Neural progenitor cell (in vitro differentiated cells): ENCODE results near the gene RPS24. TPM values are rescaled to one million over a fixed set of nuclear protein-coding genes. Genes with fewer than 3 reads are reported as not detected.

ENCODE experiments used
- DNase-seq: peaks from one replicate; pipeline ENCODE4 v3.0.0-alpha.2; 2016; ENCODE audit warnings: low spot score
- H2AFZ ChIP-seq: fragments of 200-600 bp; sonication (generic); replicated peaks from 2 replicates; pipeline ENCODE4 v1.6.1; 2016; ENCODE audit warnings: antibody characterized with exemption
- H3F3A ChIP-seq: fragments of 200-600 bp; sonication (generic); 2 replicates; pipeline ENCODE4 v1.6.1; 2016; ENCODE audit warnings: antibody characterized with exemption, low read depth
- H3K27ac ChIP-seq: fragments of 200-600 bp; sonication (generic); 2 replicates; pipeline ENCODE4 v1.5.1; 2016; ENCODE audit warnings: mild to moderate bottlenecking
- H3K27me3 ChIP-seq: fragments of 200-600 bp; sonication (generic); 2 replicates; pipeline ENCODE4 v1.6.1; 2016; ENCODE audit warnings: mild to moderate bottlenecking, moderate library complexity
- H3K36me3 ChIP-seq: fragments of 200-600 bp; sonication (generic); 2 replicates; pipeline ENCODE4 v1.5.1; 2016
- H3K4me1 ChIP-seq: fragments of 200-600 bp; sonication (generic); 2 replicates; pipeline ENCODE4 v1.6.1; 2016; ENCODE audit warnings: mixed run types
- H3K4me2 ChIP-seq: fragments of 200-600 bp; sonication (generic); 2 replicates; pipeline ENCODE4 v1.6.1; 2016
- H3K4me3 ChIP-seq: fragments of 200-600 bp; sonication (generic); 2 replicates; pipeline ENCODE4 v1.5.1; 2016
- H3K79me2 ChIP-seq: fragments of 200-600 bp; sonication (generic); 2 replicates; pipeline ENCODE4 v1.6.1; 2016; ENCODE audit warnings: low read depth
- H3K9ac ChIP-seq: fragments of 200-600 bp; sonication (generic); 2 replicates; pipeline ENCODE4 v1.6.1; 2016
- H3K9me3 ChIP-seq: fragments of 200-600 bp; sonication (generic); 2 replicates; pipeline ENCODE4 v1.5.1; 2016; ENCODE audit warnings: low read depth
- H4K20me1 ChIP-seq: fragments of 200-600 bp; sonication (generic); 2 replicates; pipeline ENCODE4 v1.6.1; 2016; ENCODE audit warnings: low read depth
- H3K27ac Mint-ChIP-seq: 3 replicates; pipeline ENCODE4 v1.8.0; 2021; ENCODE audit warnings: mixed read lengths
- H3K27me3 Mint-ChIP-seq: 2 replicates; pipeline ENCODE4 v1.8.0; 2022; ENCODE audit warnings: low read depth, mild to moderate bottlenecking, inconsistent platforms, moderate library complexity, mixed read lengths; ENCODE audit not compliant: insufficient read depth
- H3K36me3 Mint-ChIP-seq: 3 replicates; pipeline ENCODE4 v1.8.0; 2021; ENCODE audit warnings: mixed read lengths
- H3K4me1 Mint-ChIP-seq: 3 replicates; pipeline ENCODE4 v1.8.0; 2021; ENCODE audit warnings: mixed read lengths
- H3K4me3 Mint-ChIP-seq: 3 replicates; pipeline ENCODE4 v1.8.0; 2021; ENCODE audit warnings: mild to moderate bottlenecking, moderate library complexity, mixed read lengths
- H3K9me3 Mint-ChIP-seq: 3 replicates; pipeline ENCODE4 v1.8.0; 2020; ENCODE audit warnings: mixed read lengths
- CTCF ChIP-seq: fragments of 200-600 bp; sonication (generic); IDR thresholded peaks from 2 replicates; pipeline ENCODE4 v1.5.1; 2017; ENCODE audit warnings: antibody characterized with exemption, mild to moderate bottlenecking
- EZH2 ChIP-seq: fragments of 200-600 bp; sonication (generic); IDR thresholded peaks from 2 replicates; pipeline ENCODE4 v1.6.1; 2017; ENCODE audit warnings: antibody characterized with exemption, mild to moderate bottlenecking, moderate library complexity
- EZH2phosphoT487 ChIP-seq: fragments of 200-600 bp; sonication (generic); IDR thresholded peaks from 2 replicates; pipeline ENCODE4 v1.6.1; 2017; ENCODE audit warnings: antibody characterized with exemption
- total RNA-seq: library from RNA; depleted of rRNA; stranded (reverse); fragments of >200 nt; gene quantifications from 2 replicates; pipeline ENCODE4 v1.2.3, GENCODE V29; 2015; ENCODE audit warnings: low replicate concordance

RPS24 gene
- total RNA-seq, 1 donor from 2014 or later, result 5,646 TPM

- no peaks in the 10 kb centered on the region for H3F3A ChIP-seq
- H3K36me3 ChIP-seq, result peaks cover 10% of the 10 kb centered on the region
- no peaks in the 10 kb centered on the region for H3K9me3 ChIP-seq
- DNase-seq, result no peak
- no peaks in the 10 kb centered on the region for H3K27me3 Mint-ChIP-seq
- H2AFZ ChIP-seq, result no peak overlapping the region
- H3K9me3 Mint-ChIP-seq, result no peaks in the 10 kb centered on the region
- no peak overlapping the region for H3K27ac Mint-ChIP-seq
- TF ChIP-seq CTCF (no peak), EZH2phosphoT487 (no peak), EZH2 (no peak)
- H3K36me3 Mint-ChIP-seq, result peaks cover 24% of the 10 kb centered on the region
- H3K27ac ChIP-seq, result no peak overlapping the region
- H3K4me1 Mint-ChIP-seq, result no peaks in the 10 kb centered on the region
- no peaks in the 10 kb centered on the region for H4K20me1 ChIP-seq
- no peak overlapping the region for H3K4me2 ChIP-seq
- H3K4me1 ChIP-seq, result no peaks in the 10 kb centered on the region
- no peak overlapping the region for H3K4me3 ChIP-seq
- no peak overlapping the region for H3K9ac ChIP-seq
- H3K27me3 ChIP-seq, result no peaks in the 10 kb centered on the region
- no peaks in the 10 kb centered on the region for H3K79me2 ChIP-seq
- H3K4me3 Mint-ChIP-seq, result no peak overlapping the region
Measured at GRCh38 chr10:78011065-78011464, 22.6 kb upstream of the RPS24 start.

GRCh38 chr10:78013564-78013963 lies 20.1 kb upstream of the RPS24 start:
- Mint-ChIP-seq H3K9me3 (no peaks in the 10 kb centered on the region), H3K27ac (no peak overlapping the region), H3K27me3 (no peaks in the 10 kb centered on the region), H3K4me1 (no peaks in the 10 kb centered on the region), H3K4me3 (no peak overlapping the region), H3K36me3 (peaks cover 27% of the 10 kb centered on the region)
- Histone ChIP-seq H3K36me3 (peaks cover 10% of the 10 kb centered on the region), H3K4me1 (no peaks in the 10 kb centered on the region), H3F3A (no peaks in the 10 kb centered on the region), H3K79me2 (no peaks in the 10 kb centered on the region), H3K27me3 (no peaks in the 10 kb centered on the region), H2AFZ (no peak overlapping the region), H3K4me2 (no peak overlapping the region), H3K9ac (no peak overlapping the region), H4K20me1 (no peaks in the 10 kb centered on the region), H3K9me3 (no peaks in the 10 kb centered on the region), H3K4me3 (no peak overlapping the region), H3K27ac (no peak overlapping the region)
- DNase-seq, result no peak
- TF ChIP-seq CTCF (no peak), EZH2phosphoT487 (no peak)

GRCh38 chr10:78015546-78015945 lies 18.1 kb upstream of the RPS24 start:
- H3K27me3 ChIP-seq, result no peaks in the 10 kb centered on the region
- H2AFZ ChIP-seq, result no peak overlapping the region
- H3K4me3 ChIP-seq, result no peak overlapping the region
- H3K4me2 ChIP-seq, result no peak overlapping the region
- no peaks in the 10 kb centered on the region for H3K79me2 ChIP-seq
- no peaks in the 10 kb centered on the region for H3K4me1 ChIP-seq
- Mint-ChIP-seq H3K4me3 (no peak overlapping the region), H3K27ac (no peak overlapping the region), H3K4me1 (no peaks in the 10 kb centered on the region), H3K27me3 (no peaks in the 10 kb centered on the region), H3K9me3 (no peaks in the 10 kb centered on the region), H3K36me3 (peaks cover 27% of the 10 kb centered on the region)
- no peak for DNase-seq
- no peaks in the 10 kb centered on the region for H4K20me1 ChIP-seq
- no peak overlapping the region for H3K9ac ChIP-seq
- TF ChIP-seq CTCF, result no peak
- H3K27ac ChIP-seq, result no peak overlapping the region
- no peaks in the 10 kb centered on the region for H3K9me3 ChIP-seq
- no peaks in the 10 kb centered on the region for H3F3A ChIP-seq
- H3K36me3 ChIP-seq, result peaks cover 16% of the 10 kb centered on the region

DNA sequence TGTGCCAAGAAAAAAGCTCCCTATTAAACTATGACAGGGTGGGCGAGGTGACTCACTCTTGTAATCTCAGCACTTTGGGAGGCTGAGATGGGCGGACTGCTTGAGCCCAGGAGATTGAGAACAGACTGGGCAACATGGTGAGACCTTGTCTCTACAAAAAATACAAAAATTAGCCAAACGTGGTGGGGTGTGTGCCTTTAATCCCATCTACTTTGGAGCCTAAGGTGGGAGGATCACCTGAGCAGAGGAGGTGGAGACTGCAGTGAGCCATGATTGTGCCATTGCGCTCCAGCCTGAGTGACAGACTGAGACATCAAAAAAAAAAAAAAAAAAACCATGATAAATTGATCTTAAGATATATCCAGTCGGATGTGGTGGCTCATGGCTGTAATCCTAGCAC lies 15.8 kb upstream of the RPS24 start:
- Histone ChIP-seq H3K4me3 (no peak overlapping the region), H4K20me1 (no peaks in the 10 kb centered on the region), H2AFZ (no peak overlapping the region), H3K4me2 (no peak overlapping the region), H3K79me2 (no peaks in the 10 kb centered on the region), H3K9me3 (no peaks in the 10 kb centered on the region), H3K27me3 (no peaks in the 10 kb centered on the region), H3K9ac (no peak overlapping the region), H3K27ac (no peak overlapping the region), H3K36me3 (peaks cover 19% of the 10 kb centered on the region), H3F3A (no peaks in the 10 kb centered on the region), H3K4me1 (no peaks in the 10 kb centered on the region)
- no peak for DNase-seq
- H3K4me1 Mint-ChIP-seq, result no peaks in the 10 kb centered on the region
- H3K9me3 Mint-ChIP-seq, result no peaks in the 10 kb centered on the region
- no peak overlapping the region for H3K4me3 Mint-ChIP-seq
- TF ChIP-seq EZH2phosphoT487 (no peak), EZH2 (no peak), CTCF (no peak)
- no peaks in the 10 kb centered on the region for H3K27me3 Mint-ChIP-seq
- H3K27ac Mint-ChIP-seq, result no peak overlapping the region
- H3K36me3 Mint-ChIP-seq, result peaks cover 39% of the 10 kb centered on the region
